Non-pigmented ciliary epithelial cell (primary cell): ENCODE results near the gene CTU2.

Experiments used
- DNase-seq: peaks from one replicate; pipeline ENCODE4 v3.0.0-alpha.2; 2010; ENCODE audit warnings: low read depth

CTU2 gene

DNA sequence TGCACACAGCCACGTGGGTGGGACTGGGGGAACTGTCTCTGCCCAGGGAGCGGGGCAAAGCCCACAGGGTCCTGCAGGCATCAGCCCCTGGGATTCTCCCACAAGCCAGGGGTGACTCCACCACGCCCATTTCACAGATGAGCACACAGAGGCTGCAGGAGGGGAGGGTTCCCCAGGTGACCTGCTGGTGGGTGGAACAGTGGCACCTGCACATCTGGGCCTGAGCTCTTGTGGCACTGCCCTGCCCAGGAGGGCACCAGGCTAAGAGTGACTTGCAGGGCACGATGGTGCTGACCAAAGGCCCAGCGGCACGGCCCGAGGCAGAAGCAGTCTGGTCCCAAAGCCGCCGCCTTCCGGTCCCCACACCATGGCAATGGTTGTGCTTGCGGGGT, 54.8 kb downstream of the CTU2 start:
- DNase-seq, result no peak

DNA sequence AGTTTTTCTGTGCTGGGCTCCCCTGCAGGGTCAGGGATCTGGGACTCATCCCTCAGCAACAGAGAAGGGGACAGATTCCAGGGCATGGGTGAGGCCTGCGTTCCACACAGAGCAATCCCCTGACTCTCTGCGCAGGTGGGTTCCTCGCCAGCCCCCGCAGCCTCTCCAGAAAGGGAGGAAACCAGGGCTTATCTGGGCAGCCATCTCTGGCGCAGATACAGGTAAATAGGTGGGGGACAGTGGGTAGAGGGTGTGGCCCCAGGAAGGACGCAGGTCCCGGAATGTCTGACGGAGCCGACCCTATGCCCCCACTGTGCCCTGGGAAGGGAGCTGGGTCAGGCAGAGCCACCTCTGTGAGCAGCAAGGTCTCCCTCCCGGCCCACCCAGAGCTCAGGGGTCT, 55.5 kb downstream of the CTU2 start:
- DNase-seq, result no peak

DNA sequence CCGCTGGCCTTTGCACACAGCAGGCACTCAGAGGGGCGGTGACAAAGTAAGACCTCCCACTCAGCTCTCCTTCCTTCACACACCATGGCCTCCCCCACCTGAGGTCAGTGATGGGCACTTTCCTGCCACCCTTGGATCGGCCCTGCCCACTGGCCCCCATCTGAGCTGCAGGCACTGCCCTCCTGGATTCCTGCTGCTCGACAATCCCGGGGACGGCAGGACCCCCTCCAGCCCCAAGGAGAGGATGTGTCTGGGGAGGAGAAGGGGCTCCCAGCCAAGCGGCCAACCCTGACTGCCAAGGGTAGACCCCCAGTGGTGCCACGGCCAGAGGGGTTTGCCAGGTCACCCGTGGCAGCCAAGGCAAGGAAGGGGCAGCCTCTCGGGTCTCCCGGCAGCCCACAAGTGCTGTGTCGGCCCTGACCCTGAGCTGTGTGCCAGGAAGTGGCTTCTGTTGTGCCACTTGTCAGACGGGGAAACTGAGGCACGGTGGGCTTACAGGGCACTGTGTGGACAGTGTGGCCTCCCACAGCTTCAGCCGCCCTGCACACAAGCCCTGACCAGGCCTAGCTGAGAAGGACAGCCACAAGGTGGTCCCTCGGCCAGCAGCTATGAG, 56.1 kb downstream of the CTU2 start:
- DNase-seq, result no peak

DNA sequence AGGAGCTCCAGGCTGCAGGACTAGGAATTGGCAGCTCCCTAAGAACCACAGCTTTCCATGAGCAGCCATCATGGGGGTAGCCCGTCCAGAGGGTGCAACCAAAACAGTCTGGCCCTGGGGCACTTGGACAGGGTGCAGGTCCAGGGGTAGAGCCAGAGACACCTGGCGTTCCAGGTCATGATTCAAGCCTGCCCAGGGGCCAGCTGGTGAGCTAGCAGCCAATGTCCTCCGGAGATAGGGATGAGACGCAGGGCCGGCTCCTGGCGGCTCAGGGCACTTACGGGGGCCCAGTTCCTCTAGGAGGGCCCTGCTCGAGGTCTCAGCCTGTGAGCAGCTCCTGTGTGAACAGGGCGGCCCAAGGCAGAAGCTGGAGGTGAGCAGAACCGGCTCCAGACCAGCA, 56.6 kb downstream of the CTU2 start:
- no peak for DNase-seq

DNA sequence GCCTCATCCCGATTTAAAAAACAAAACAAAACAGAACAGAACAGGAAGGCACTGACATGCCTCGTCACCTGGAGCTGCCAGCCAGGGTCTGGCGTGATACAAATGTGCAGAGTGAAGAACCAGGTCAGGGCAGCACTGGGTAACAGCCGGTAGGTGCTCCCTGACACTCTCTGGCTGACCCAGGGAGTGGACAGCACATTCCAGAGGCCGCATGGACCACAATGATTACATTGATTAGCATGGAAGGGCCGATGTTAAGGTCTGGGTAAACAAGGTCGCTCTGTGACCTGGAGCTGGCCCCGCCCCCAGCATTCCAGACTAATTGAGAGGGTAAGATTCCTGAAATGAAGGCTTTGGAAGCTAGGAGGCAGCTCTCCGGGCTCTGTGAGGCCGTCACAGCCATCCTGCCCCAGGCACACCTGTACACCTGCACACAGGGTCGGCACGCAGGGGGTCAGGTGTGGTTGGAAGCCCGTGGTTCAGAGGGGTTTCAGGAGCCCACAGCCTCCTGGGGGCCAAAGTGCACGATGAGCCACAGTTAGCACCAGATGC, 57.3 kb downstream of the CTU2 start:
- DNase-seq, result no peak

DNA sequence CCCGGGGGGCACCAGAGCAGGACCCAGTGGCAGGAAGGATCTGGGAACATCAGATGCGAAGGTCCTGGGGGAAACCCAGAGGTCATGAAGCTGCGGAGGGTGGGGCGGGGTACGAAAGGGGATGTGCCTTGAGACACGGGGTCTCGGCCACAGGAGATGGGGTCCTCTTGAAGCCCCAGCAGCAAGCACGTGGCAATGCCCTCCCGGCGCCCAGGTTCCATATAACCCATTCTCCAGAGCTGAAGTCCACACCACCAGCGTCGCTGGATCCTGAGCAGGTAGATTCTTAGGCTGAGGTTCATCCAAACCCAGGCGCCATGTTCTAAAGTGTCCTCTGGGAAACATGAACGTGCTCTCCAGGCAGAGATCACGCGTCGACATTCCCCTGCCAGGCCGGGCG, 57.8 kb downstream of the CTU2 start:
- DNase-seq, result no peak

DNA sequence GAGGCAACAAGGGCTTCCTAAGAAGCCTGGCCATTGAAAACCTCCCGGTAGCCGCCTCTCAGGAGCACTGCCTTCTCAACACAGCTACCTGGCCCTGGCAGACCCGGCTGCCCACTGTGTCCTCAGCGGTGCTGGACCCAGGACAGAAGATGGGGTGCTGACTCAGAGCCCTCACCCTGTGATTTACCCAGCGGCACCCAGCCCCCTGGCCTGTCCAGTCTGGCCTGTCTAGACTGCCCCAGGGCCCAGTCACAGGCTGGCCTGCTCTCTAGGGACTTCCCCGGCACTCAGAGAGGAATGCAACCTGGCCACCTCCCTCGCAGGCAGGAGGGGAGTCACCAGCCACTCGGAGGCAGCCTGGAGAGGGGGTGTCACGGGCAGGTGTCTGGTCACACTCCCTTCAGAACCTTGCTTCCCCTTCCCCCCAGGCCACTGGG, 58.6 kb downstream of the CTU2 start:
- no peak for DNase-seq
